Neural cell (in vitro differentiated cells): Measurements from ENCODE around the gene NRF1.
"Not testable (repeated sequence)": the region's sequence is repeated elsewhere in the genome, so short reads cannot be mapped to it uniquely, and the experiment has no call there.

Experiments
- CTCF ChIP-seq: fragments of 450-650 bp; IDR thresholded peaks from 2 replicates; pipeline ENCODE4 v1.5.1; 2014; ENCODE audit warnings: antibody characterized with exemption, mild to moderate bottlenecking, moderate library complexity; ENCODE audit not compliant: poor library complexity, severe bottlenecking
- EP300 ChIP-seq: fragments of 450-650 bp; conservative IDR thresholded peaks from 2 replicates; pipeline ENCODE4 v1.6.1; 2014; ENCODE audit warnings: antibody characterized with exemption, mild to moderate bottlenecking, moderate library complexity; ENCODE audit not compliant: poor library complexity, severe bottlenecking
- EZH2 ChIP-seq: fragments of 200-600, 300-800 bp; shearing (Covaris generic), sonication (generic); IDR thresholded peaks from 2 replicates; pipeline ENCODE4 v1.6.1; 2014; ENCODE audit warnings: antibody characterized with exemption, low read length, borderline replicate concordance, mild to moderate bottlenecking; ENCODE audit not compliant: insufficient read depth, poor library complexity, severe bottlenecking
- POLR2AphosphoS5 ChIP-seq: IDR thresholded peaks from 2 replicates; pipeline ENCODE4 v1.6.1; 2012
- RAD21 ChIP-seq: fragments of 450-650 bp; conservative IDR thresholded peaks from 2 replicates; pipeline ENCODE4 v1.6.1; 2014; ENCODE audit warnings: antibody characterized with exemption, mild to moderate bottlenecking, moderate library complexity
- REST ChIP-seq: IDR thresholded peaks from 2 replicates; pipeline ENCODE4 v1.6.1; 2012; ENCODE audit warnings: borderline replicate concordance
- SMC3 ChIP-seq: fragments of 450-650 bp; conservative IDR thresholded peaks from 2 replicates; pipeline ENCODE4 v1.6.1; 2014; ENCODE audit warnings: antibody characterized with exemption, mild to moderate bottlenecking, moderate library complexity; ENCODE audit not compliant: poor library complexity
- TAF1 ChIP-seq: IDR thresholded peaks from 2 replicates; pipeline ENCODE4 v1.6.1; 2012; ENCODE audit warnings: low read depth

DNA sequence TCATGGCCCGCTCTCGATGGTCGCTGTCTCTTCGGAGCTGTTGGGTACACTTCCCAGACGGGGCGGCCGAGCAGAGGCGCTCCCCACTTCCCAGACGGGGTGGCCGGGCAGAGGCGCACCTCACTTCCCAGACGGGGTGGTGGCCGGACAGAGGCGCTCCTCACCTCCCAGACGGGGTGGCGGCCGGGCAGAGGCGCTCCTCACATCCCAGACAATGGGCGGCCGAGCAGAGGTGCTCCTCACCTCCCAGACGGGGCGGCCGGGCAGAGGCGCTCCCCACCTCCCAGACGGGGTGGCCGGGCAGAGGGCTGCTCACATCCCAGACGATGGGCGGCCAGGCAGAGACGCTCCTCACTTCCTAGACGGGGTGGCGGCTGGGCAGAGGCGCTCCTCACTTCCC lies 51.7 kb downstream of the NRF1 start:
- TF ChIP-seq POLR2AphosphoS5, CTCF, RAD21, EZH2, TAF1, EP300, SMC3, REST: not testable (repeated sequence)
